Cortex of kidney (tissue), 1 donor: Measurements from ENCODE around the gene RNF214.
"Not testable (repeated sequence)": the region's sequence is repeated elsewhere in the genome, so short reads cannot be mapped to it uniquely, and the experiment has no call there.

Experiments used
- DNase-seq: peaks from one replicate; lab custom pipeline; 2025; lab: John Stamatoyannopoulos, UW

RNF214 gene

GRCh38 chr11:117315285-117316196 lies 83.1 kb downstream of the RNF214 start:
- DNase-seq, result no peak

DNA sequence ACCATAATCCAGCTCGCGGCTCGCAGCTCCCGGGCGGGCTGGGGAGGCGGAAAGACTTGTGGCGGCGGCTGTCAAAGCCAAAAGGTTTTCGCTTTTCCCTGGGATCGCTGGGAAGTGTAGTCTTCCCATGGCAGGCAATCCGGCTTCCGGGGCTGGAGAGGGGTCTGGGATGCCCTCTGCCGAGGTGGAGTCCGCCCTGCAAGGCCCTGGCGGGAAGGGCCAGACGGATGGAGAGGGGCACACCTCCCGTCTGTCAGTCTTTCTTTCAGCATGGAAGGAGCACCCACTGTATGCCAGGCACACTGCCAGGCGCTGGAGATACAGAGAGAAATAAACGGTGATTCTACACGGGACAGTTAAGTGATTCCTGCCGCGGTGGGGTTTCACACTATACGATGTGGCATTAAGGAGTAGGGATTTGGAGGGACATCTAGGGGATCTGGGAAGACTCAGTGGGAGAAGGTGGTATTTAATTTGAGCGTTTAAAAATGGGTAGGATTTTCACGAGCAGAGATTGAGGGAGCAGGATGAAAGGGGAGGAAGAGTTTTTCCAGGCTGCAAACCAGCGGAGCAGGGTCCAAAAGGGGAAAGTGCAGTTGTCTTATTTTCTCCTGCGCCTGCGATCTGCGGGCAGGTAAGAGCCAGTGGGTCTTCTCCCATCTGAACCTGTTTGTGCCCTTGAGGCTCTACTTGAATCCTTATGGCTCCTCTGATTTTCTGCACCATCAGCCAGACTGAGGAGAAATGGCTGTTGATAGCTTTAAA lies 83.9 kb downstream of the RNF214 start, which contains the start of gene BACE1:
TSS of gene BACE1 (minus strand) at position 60 of the 765 bp plus-strand sequence. CDS start 461 bp downstream, outside the sequence.
- DNase-seq, result no peak

DNA sequence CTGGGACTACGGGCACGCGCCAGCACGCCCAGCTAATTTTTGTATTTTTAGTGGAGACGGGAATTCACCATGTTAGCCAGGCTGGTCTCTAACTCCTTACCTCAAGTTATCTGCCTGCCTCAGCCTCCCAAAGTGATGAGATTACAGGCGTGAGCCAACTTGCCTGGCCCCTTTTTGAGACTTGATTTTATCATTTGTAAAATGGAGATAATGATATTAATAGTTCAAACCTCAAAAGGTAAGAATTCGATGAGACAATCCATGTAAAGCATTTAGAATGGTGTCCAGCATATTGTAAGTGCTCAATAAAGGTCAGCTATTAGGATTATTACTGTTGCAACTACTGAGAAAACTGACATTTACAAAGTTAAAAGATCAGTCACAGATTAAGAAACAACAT lies 86.3 kb downstream of the RNF214 start:
- no peak for DNase-seq

DNA sequence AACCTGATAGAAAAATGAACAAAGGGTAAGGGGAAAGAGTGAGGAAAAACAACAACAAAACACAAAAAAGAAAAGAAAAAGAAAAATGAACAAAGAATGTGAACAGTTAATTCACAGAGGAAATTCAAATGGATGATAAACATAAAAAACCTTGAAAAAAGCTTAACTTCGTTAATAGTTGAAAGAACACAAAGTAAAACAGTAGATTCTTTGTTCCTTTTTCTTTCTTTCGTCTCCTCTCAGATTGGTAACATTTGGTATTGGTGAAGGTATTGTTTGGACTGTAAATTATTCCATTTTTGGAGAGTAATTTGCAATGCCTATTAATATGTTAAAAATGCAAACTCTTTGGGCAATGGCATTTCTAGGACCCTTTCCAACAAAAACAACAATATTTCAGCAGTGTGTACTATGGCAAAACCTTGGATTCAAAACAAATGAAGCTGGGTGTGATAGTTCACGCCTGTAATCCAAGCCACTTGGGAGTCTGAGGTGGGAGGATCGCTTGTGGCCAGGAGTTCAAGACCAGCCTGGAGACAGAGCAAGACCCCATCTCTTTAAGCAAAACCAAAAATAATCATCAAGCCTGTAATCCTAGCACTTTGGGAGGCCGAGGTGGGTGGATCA lies 86.9 kb downstream of the RNF214 start:
- DNase-seq, result no peak

GRCh38 chr11:117327255-117327566 lies 94.7 kb downstream of the RNF214 start:
- DNase-seq, result not testable (repeated sequence)

GRCh38 chr11:117327567-117328374 lies 95.3 kb downstream of the RNF214 start, which contains the start of gene CEP164:
Gene CEP164, plus strand, starts transcription at chr11:117327854. Its CDS starts 10,733 bp downstream, at chr11:117338587.
- no peak for DNase-seq

DNA sequence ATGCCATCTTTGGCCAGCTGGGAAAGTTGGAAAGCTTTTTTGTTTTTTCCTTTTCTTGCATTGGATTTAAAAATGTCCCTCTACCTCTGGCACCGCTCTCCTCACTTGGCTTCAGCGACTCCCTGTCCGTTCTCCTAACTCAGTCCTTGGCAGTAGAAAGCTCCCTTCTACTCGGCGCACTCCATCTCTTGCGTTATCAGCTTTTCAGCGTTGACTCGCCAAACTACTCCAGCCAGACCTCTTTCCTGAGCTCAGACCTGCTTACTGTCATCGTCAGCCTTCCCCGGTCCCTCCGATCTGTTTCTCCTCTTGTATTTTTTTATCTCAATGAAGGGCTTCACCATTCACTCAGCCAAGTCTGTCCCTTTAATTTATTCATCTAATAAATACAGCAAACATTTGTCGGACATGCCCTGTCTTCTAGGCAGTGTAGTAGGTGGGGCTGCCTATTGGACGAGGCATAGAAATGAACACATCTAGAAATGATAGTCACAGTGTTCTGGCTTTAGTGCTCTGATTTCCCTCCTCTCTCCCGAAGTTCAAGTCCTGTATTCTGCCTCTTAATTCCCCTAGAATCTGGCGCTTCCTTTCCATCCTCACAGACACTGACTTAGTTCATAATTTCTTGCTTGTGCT lies 96.0 kb downstream of the RNF214 start:
- no peak for DNase-seq

- no peak for DNase-seq
Observed at GRCh38 chr11:117332843-117333242, 100.4 kb downstream of the RNF214 start.

DNA sequence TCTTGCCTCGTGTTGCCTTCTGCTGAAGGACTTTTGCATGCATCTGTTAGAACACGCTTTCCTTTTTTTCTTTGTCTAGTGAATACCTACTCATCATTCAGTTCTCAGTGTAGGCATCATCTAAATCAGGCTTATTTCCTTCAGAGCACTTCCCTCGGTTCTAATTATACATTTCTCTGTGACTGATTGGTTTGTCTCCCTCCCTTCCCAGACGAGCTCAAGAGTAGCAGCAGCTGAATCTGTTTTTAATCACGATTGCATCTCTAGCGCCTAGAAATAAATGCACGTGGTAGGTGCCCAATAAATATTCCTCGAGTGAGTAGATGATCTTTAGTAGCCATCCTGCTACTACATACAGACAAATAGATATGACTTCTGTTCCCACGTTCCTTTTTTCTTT lies 101.4 kb downstream of the RNF214 start:
- no peak for DNase-seq

DNA sequence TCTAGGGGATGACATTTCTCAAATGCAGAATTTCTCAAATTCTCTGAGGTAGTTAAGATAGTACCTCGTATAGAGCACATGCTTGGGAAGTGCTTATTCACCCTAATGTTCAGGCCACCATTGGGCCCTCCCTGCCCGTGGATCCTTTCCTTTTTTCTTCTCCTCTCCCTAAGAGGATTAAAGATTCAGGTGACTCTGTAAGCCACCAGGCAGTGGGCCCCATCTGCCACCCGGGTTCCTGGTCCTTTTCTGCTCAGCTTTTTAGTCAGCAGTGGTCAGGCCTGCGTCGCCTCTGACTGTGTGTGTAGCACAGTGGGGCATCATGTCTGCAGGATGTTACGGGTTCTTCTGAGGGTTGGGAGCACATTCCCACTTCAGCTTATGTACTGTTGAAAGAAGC lies 102.4 kb downstream of the RNF214 start:
- DNase-seq, result no peak

DNA sequence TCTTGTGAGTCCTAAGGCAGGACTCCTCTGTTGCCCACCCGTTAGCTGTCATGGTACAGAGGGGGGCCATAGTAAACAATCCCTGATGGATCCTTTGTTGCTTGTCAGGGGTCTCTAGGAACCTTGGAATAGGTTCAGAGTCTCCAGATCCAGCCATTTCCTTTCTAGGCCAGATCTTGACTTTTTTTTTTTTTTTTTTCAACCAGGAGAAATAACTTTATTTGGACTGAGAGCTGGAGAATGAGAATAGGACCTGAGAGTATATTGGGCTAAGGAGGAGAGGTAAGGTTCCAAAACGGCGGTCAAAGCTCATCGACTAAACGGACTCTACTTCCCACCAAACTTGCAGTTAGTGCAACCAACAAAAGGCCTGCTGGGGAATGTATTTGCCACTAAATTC lies 102.9 kb downstream of the RNF214 start:
- DNase-seq, result no peak
